GM18868 (cell line): ENCODE data around the gene MRGPRD.

Experiments used
- ATAC-seq: cut with Tn5 transposase; IDR thresholded peaks from one replicate; pipeline ENCODE4 v1.9.1; 2021; ENCODE audit warnings: mild to moderate bottlenecking, moderate library complexity; ENCODE audit not compliant: unreplicated experiment

MRGPRD gene

GRCh38 chr11:68980776-68981065, at the start of gene MRGPRD:
MRGPRD (minus strand) TSS chr11:68980986; CDS start chr11:68980986, 0 bp downstream.
- ATAC-seq: no peak

- no peak for ATAC-seq
Observed at GRCh38 chr11:69030301-69030700, 49.5 kb upstream of the MRGPRD start.

- ATAC-seq: no peak
Observed at GRCh38 chr11:69027704-69028372, 47.1 kb upstream of the MRGPRD start.

GRCh38 chr11:69024509-69024908, 43.7 kb upstream of the MRGPRD start:
- ATAC-seq: no peak

GRCh38 chr11:69022260-69022659, 41.5 kb upstream of the MRGPRD start:
- ATAC-seq: no peak

GRCh38 chr11:69018924-69019323, 38.1 kb upstream of the MRGPRD start:
- ATAC-seq: no peak

GRCh38 chr11:69017951-69018350, 37.2 kb upstream of the MRGPRD start:
- ATAC-seq: no peak

- no peak for ATAC-seq
Observed at GRCh38 chr11:69014898-69015549, 34.2 kb upstream of the MRGPRD start.

GRCh38 chr11:69014084-69014851, 33.5 kb upstream of the MRGPRD start:
- ATAC-seq: no peak

GRCh38 chr11:69013009-69013951, 32.5 kb upstream of the MRGPRD start, which contains the start of gene MRGPRF:
MRGPRF (minus strand) TSS chr11:69013246; CDS start chr11:69009901, 3,345 bp downstream.
- no peak for ATAC-seq

GRCh38 chr11:69012092-69013008, 31.6 kb upstream of the MRGPRD start:
- no peak for ATAC-seq

GRCh38 chr11:69011624-69012091, 30.9 kb upstream of the MRGPRD start:
- ATAC-seq: no peak

- no peak for ATAC-seq
Observed at GRCh38 chr11:69010964-69011623, 30.3 kb upstream of the MRGPRD start.

- no peak for ATAC-seq
Observed at GRCh38 chr11:69010361-69010891, 29.6 kb upstream of the MRGPRD start.

- no peak for ATAC-seq
Observed at GRCh38 chr11:69009441-69010211, 28.8 kb upstream of the MRGPRD start.

GRCh38 chr11:69008737-69009440, 28.1 kb upstream of the MRGPRD start:
- no peak for ATAC-seq

- ATAC-seq: no peak
Observed at GRCh38 chr11:69007975-69008381, 27.2 kb upstream of the MRGPRD start.
